Activated T-helper 9 cell treated with anti-CD3 and anti-CD28 coated beads, Interleukin-2, amount 50 U/mL, for 16 hours (primary cell): Measurements from ENCODE around the gene PLEKHG3.
A peak's percentile ranks its signal among the peaks of the same experiment; 100 is the strongest.

Experiments used
- DNase-seq: peaks from one replicate; pipeline ENCODE4 v3.0.0-alpha.2; 2020; ENCODE audit warnings: low read depth

PLEKHG3 gene

GRCh38 chr14:64746298-64747250 lies 42.4 kb downstream of the PLEKHG3 start:
- DNase-seq = no peak

- no peak for DNase-seq
Observed at GRCh38 chr14:64747327-64747726, 43.1 kb downstream of the PLEKHG3 start.

GRCh38 chr14:64748521-64748920 lies 44.3 kb downstream of the PLEKHG3 start:
- no peak for DNase-seq

GRCh38 chr14:64748995-64749714 lies 44.9 kb downstream of the PLEKHG3 start:
- no peak for DNase-seq

- DNase-seq = no peak
Observed at GRCh38 chr14:64752909-64753308, 48.7 kb downstream of the PLEKHG3 start.

GRCh38 chr14:64753374-64753773 lies 49.1 kb downstream of the PLEKHG3 start:
- DNase-seq = no peak

GRCh38 chr14:64753999-64754398 lies 49.8 kb downstream of the PLEKHG3 start:
- no peak for DNase-seq

- no peak for DNase-seq
Observed at GRCh38 chr14:64754685-64755084, 50.5 kb downstream of the PLEKHG3 start.

GRCh38 chr14:64755781-64756221 lies 51.6 kb downstream of the PLEKHG3 start:
- DNase-seq = peak; percentile 73

- DNase-seq = no peak
Observed at GRCh38 chr14:64756712-64757111, 52.5 kb downstream of the PLEKHG3 start.

GRCh38 chr14:64757601-64758000 lies 53.4 kb downstream of the PLEKHG3 start:
- no peak for DNase-seq

GRCh38 chr14:64758025-64758521 lies 53.8 kb downstream of the PLEKHG3 start:
- no peak for DNase-seq

- DNase-seq = no peak
Observed at GRCh38 chr14:64758691-64759554, 54.7 kb downstream of the PLEKHG3 start.

GRCh38 chr14:64759555-64759938 lies 55.3 kb downstream of the PLEKHG3 start:
- DNase-seq = no peak

GRCh38 chr14:64760146-64760755 lies 56.0 kb downstream of the PLEKHG3 start:
- DNase-seq = peak; percentile 49

GRCh38 chr14:64760916-64761315 lies 56.7 kb downstream of the PLEKHG3 start:
- no peak for DNase-seq

- DNase-seq = no peak
Observed at GRCh38 chr14:64761441-64762043, 57.3 kb downstream of the PLEKHG3 start.

- peak; percentile 16 for DNase-seq
Observed at GRCh38 chr14:64762044-64763034, 58.1 kb downstream of the PLEKHG3 start.

GRCh38 chr14:64763085-64763782 lies 59.0 kb downstream of the PLEKHG3 start:
- DNase-seq = no peak
